ENCODE results near the gene TXNDC12. TPM values are rescaled to one million over a fixed set of nuclear protein-coding genes. Genes with fewer than 3 reads are reported as not detected.

Gene TXNDC12
- polyA plus RNA-seq, 4 donors: 67.1 to 93.7 (median 74.4) TPM

- DNase-seq (ENCODE audit: low read depth in 4 of 4, low spot score in 2 of 4): peak; percentile 58 to 87 (median 62)
Measured at GRCh38 chr1:52002038-52002917, 52.7 kb downstream of the TXNDC12 start.

DNA sequence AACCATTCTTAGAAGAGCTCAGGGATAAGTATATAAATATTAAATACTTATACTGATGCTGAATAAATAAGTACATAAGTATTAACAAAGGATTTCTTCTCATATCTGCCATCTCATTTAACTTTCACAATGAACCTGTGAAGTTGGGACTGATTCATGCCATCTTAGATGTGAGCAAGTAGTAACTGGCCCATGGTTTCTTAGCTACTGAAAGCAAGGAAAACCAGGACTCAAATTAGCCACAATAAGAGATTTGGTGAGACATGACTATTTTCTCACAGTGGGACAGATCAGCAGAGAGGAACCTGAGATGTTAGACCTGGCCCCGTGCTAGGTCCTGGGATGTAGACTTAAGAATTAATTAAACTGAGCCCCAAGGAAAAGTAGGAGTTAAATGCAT lies 56.3 kb downstream of the TXNDC12 start:
- DNase-seq (ENCODE audit: low read depth in 4 of 4, low spot score in 2 of 4): no peak

DNA sequence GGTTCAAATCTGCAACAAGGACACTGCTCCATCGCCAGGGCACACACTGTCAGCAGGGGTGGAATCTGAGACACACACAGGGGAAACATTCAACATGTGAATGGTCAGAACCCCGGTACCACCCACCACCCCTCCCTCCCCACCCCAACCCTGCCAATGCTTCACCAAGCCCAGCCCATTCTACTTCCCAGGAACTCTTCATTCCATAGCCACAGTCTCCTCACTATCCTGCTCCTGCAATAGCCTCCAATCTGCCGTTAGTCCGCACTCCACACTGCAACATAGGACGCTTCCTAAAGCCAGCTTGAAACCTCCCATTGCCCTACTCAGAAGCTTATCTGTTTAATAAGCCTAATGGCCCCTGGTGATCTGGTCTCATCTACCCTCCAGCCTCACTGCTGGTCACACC lies 57.0 kb downstream of the TXNDC12 start:
- DNase-seq (ENCODE audit: low read depth in 4 of 4, low spot score in 2 of 4): no peak

GRCh38 chr1:51990478-51990965 lies 64.5 kb downstream of the TXNDC12 start, which contains the start of gene RAB3B:
RAB3B (minus strand) TSS chr1:51990700; CDS start chr1:51977117, 13,583 bp downstream.
- peak; percentile 19 to 64 (median 46) for DNase-seq (ENCODE audit: low read depth in 4 of 4, low spot score in 2 of 4)

DNA sequence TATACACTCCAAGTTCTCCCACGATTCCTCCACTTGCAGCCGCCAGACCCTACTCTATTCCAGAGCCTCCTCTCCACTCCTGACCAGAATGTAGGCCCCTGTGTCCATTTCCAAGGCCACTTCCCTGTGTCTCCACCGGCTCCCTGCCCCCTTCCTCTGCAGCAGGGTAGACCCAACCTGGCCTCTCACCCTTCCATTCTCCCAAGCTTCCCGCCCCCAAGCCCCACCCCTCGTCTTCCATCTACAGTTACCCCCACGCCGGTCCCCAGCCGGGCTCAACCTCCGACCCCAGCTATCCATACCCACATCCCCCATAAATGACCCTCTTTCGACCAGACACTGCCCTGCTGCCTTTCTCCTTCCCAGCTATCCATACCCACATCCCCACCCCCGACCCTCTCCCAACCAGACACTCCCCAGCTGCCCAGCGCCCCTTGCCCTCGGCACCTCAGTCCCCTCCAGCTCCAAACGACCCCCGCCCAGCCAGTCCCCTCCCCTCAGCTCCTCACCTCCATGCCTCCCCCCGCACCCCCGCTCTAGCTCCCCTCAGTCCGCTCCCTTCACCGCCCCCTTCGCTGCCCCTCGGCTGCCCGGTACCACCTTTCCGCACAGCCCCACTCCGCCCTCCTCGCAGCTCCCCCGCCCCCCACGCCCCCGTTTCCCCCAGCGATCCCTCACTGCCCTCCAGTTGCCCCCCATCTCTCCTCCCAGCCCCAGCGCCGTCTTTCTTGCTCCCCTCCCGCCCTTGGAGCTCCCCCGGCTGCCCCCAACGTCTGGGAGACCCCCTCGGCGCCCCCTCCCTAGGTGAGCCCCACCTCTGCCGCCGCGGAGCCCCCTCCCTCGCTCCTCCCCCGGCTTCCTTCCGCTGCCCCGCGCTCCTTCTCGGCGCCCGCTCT lies 65.2 kb downstream of the TXNDC12 start:
- no peak for DNase-seq (ENCODE audit: low read depth in 4 of 4, low spot score in 2 of 4)

DNA sequence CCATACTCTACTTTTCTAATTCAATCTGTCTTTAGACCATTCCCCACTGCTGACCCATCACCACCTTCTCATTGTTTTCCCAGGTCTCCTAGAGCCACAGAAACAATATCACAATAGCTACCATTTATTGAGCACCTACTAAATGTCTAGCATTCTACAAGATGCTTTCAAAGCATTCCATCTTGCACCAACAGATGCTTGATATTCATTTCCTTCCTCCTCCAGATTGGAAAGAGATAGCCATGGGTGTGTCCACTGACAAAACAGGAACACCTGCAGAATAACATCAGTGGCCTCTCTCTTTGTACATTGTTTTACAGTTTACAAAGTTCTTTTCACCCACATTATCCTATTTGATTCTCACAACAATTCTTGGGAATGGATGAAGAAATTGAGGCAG lies 66.7 kb downstream of the TXNDC12 start:
- no peak for DNase-seq (ENCODE audit: low read depth in 4 of 4, low spot score in 2 of 4)

DNA sequence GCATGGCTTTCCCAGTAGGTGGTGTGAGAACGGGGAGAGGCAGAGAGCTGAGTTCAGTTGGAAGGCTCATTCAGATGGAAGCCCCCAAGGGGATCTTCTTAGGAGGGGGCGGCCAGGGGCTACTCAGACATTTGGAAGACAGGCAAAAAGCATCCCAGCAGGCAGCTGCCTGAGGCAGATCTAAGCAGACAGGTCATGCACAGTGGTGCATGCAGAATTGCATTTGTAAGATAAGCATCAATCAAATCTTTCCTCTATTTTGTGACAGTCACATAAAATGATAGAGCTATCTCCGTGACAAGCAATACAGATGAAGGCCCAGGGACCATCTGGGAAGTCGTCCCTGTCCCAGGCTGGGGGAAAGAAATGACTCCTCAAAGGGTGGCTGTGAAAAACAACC lies 68.3 kb downstream of the TXNDC12 start:
- no peak for DNase-seq (ENCODE audit: low read depth in 4 of 4, low spot score in 2 of 4)

DNA sequence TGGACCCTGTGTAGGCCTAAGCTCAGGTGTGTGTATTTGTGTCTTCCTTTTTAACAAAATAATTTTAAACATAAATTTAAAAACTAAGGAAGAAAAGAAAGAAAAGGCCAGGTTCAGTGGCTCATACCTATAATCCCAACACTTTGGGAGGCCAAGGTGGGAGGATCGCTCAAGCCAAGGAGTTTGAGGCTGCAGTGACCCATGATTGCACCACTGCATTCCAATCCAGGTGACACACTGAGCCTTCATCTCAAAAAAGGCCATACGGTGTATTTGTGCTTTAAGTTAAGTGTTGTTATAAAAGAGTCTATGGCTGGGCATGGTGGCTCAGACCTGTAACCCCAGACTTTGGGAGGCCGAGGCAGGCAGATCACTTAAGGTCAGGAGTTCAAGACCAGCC lies 72.8 kb downstream of the TXNDC12 start:
- no peak for DNase-seq (ENCODE audit: low read depth in 4 of 4, low spot score in 2 of 4)

DNA sequence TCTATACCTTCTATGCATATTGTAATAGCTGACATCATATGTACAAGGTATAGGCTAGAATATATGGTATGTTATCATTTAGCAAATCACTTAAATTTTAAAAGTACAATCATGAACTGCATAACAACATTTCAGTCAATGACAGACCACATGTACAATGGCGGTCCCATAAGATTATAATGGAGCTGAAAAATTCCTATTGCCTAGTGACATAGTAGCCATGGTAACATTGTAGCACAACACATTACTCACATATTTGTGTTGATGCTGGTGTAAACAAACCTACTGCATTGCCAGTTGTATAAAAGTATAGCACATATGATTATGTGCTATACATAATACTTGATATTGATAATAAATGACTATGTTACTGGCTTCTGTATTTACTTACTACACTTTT lies 73.4 kb downstream of the TXNDC12 start:
- DNase-seq (ENCODE audit: low read depth in 4 of 4, low spot score in 2 of 4): no peak

- no peak for DNase-seq (ENCODE audit: low read depth in 4 of 4, low spot score in 2 of 4)
Measured at GRCh38 chr1:51978099-51978498, 76.9 kb downstream of the TXNDC12 start.

- no peak for DNase-seq (ENCODE audit: low read depth in 4 of 4, low spot score in 2 of 4)
Measured at GRCh38 chr1:51976846-51977602, 78.0 kb downstream of the TXNDC12 start.

DNA sequence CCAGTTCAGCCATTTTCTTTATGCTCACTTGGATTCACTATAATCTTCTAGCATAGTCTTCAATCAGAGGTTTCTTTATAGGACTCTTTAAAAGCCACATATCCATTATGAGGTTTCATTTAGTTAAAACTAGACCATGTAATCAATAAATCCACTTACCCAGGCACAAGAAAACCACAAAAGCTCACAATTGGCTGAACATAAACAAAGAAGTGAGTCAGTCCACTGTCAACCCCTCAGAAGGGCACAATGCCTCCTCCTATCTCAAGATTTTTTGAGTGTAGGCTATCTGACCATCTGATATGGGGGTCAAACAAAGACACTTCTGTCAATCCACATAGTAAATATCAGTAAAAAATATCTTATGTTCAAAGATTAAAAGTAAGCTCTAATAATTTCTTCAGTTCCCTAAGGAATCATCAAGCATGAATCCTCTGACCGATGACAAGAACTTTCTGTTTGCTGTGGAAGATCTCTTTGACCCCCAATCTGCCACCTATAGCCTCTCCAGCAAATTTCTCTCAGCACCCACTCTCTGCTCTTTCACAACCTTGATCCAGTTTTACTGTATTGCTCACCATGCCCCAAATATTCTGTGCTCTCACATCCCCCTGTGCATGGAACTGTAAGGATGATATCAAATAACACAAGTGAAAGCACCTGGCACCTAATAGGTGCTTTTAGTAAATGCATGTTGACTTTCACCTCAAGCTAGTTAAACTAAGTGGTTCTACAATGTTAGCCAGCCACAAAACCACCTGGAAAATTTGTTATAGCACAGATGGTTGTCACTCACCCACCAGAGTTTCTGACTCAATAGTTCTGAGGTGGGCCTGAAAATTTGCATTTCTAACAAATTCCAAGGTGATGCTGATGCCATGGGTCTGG lies 81.2 kb downstream of the TXNDC12 start:
- DNase-seq (ENCODE audit: low read depth in 4 of 4, low spot score in 2 of 4): no peak

Other genes starting within 250 kb of the TXNDC12 start
- gene NRDC, start 176.5 kb downstream of the TXNDC12 start, polyA plus RNA-seq (ENCODE audit: insufficient read length in 4 of 4): 100 to 1,000 TPM; 104 to 175 (median 136) TPM
- 1 to 10 TPM; 3.7 to 5.9 (median 4.9) TPM for gene RAB3B, start 64.5 kb downstream of the TXNDC12 start, polyA plus RNA-seq (ENCODE audit: insufficient read length in 4 of 4)
- 1 to 10 TPM; 5.6 to 7.8 (median 6.7) TPM for gene KTI12, start 21.4 kb downstream of the TXNDC12 start, polyA plus RNA-seq (ENCODE audit: insufficient read length in 4 of 4)
- gene BTF3L4, start 1.1 kb upstream of the TXNDC12 start, polyA plus RNA-seq (ENCODE audit: insufficient read length in 4 of 4): 10 to 100 TPM; 75.0 to 90.3 (median 80.1) TPM
- 10 to 100 TPM; 32.2 to 36.9 (median 34.3) TPM for gene ZFYVE9, start 86.9 kb upstream of the TXNDC12 start, polyA plus RNA-seq (ENCODE audit: insufficient read length in 4 of 4)

Measured in left renal cortex interstitium (tissue), 4 donors.